HG03565 (cell line): ENCODE results near the gene PPM1M.
A peak's percentile ranks its signal among the peaks of the same experiment; 100 is the strongest.

Experiments used
- ATAC-seq: cut with Tn5 transposase; IDR thresholded peaks from one replicate; pipeline ENCODE4 v1.9.1; 2021; ENCODE audit warnings: mild to moderate bottlenecking, moderate library complexity; ENCODE audit not compliant: unreplicated experiment

Gene PPM1M

DNA sequence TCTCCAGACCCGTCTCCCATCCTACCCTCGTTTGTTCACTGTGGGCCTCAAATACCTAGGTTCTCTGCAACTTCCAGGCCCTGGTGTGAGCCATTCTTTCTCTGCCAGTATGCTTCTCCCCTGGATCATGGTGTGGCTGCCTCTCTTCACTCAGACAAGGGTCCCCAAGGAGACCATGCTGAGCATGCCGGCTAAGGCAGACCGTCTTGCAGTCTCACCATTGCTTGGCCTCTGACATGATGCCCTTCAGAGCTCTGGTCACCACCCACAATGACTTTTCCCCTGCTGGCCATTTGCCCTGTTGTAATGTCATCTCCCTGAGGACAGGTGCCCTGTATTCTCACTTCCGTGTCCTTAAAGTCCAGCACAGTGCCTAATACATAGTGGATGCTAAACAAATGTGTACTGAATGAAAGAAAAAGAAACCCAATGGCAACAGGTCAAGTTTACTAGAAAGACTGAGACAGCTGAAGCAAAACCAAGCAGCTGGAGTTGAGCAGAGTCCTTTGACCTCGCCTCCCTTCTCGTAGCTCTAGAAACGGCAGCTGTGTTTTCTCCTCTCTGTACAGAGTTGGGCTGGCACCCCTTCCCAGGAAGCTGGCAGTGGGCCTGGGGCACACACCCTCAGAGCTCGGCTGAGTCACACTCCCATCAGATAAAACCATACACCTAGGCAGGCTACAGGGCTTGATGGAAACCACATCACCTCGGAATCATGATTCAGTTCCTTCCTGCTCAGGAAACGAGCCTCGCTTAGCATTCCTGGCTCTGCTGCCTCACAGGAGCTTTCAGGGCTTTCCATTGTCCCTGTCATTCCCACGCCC, 28.8 kb upstream of the PPM1M start:
- no peak for ATAC-seq

DNA sequence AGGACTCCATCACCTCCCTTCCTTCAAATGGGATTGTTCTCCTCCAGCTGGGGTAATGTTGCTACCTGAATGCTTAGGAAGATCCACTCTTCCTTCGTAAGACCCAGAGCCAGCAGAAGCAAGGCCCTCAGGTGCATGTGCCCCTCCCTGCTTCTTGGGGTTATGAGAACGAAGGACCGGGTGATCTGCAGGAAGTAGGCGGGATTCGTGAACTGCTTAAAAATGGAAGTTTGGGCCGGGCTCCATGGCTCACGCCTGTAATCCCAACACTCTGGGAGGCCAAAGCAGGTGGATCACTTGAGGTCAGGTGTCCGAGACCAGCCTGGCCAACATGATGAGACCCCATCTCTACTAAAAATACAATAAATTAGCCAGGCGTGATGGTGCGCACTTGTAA, 28.2 kb upstream of the PPM1M start:
- no peak for ATAC-seq

DNA sequence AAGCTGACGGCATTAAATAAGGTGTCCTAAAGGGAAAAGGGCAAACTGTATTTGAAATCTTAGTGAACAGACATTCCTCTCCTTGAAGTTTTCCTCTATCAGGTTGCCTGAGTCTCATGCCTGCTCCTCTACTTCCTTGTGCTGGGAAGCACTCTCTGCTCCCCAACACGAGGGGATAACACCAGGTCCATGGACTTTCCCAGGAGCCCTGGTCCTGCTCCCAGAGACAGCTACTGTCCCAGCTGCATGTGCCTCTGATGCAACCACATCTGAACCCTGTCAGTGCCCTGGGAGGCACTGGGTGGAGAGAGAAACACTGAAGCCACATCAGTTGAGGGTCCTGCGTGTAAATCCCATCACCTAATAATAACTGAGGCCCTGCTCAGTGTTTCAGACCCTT, 27.5 kb upstream of the PPM1M start:
- ATAC-seq, result no peak

DNA sequence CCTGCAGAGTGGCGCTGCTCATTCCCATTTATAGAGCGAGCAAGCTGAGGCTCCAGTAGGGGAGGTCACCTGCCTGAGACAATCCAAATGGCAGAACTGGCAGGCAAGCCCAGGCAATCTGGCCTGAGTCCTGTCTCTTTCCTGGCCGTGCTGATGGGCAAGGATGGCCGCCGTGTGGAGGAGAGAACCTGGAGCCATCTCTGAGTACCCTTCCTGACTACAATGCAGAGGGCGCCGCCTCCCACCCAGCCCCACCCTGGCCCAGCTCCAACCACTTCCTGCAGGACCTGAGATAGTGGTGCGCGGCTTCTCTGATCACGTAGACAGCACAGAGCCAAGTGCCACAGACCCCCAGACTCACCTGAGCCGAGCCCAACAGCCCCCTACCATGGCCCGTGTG, 27.1 kb upstream of the PPM1M start:
- ATAC-seq, result no peak

DNA sequence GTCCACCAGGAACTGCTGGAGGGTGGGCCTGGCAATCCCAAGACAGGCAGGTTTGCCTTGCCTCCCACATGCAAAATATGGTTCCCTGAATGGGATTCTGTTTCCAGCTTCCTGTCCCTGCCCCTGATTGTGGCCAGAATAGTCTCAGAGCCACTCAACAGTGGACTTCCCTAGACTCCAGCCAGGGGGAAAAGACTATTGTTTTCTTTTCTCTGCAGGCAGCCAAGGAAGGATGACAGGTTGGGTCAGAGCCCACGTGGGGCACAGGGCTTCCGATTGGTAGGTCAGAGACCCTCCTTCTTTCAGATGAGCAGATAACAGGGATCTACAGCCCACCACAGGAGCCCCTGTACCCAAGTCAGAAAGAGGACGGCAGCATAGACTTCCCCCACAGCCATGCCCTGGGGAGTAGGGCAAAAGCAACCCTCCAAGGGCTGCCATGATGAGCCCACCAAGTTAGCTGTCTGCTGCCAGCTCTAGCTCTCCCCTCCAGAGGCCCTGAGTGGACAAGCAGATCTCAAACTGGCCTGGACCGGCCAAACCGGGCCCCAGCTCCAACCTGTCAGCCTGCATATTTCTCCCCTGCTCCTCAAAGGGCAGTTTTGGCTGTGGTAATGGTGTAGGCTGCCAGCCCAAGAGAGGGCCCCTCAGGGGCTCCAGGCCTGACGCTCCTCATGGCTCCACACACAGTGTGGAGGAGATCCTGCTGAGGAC, 26.5 kb upstream of the PPM1M start:
- ATAC-seq, result no peak

DNA sequence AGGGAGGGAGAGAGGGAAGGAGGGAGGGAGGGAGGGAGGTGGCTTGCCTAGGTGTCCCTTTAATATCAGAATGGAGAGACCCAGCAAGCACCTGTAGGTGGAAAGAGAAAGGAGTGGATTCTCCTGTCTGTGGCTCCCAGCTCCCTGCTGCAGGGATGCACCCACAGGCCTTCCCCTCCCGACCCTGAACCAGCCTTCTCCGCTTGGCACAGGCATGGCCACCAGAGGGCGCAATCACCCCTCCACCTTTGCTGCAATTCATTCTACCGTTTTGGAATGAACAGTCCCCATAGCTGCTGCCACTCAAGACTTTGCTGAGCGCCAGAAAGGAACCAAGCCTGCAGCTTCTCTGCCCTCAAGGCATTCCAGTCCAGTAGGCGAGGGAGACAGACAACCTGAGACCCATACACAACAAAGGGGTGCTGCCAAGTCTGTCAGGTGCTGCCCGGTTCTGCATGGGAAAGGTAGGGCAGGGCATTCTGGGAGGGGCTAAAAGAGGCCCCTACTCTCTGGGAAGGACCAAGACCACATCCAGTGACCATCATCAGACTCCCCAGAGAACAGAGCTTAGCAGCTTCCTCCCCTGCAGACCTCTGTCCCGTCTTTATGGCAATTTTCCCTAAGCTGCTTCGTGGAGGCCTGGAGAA, 25.1 kb upstream of the PPM1M start:
- peak; percentile 53 for ATAC-seq

DNA sequence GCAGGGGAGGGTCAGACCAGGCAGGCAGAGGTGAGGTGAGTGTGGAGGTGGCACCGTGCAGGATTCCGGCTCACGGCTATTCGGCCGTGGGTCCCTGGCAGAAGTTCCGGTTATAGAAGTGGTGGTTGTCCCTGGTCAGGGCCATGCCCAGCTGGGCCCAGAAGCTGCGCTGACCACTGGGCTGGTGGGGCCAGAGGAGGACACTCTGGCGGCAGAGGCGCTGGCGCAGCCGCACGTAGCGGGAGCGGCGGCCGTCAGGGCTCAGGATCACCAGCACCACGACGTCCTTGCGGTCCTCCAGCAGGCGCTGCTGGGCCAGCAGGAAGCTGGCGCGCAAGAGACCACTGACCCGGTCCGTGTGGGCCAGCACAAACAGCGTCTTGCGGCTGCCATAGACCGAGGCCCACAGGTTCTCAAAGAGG, 24.4 kb upstream of the PPM1M start:
- no peak for ATAC-seq

DNA sequence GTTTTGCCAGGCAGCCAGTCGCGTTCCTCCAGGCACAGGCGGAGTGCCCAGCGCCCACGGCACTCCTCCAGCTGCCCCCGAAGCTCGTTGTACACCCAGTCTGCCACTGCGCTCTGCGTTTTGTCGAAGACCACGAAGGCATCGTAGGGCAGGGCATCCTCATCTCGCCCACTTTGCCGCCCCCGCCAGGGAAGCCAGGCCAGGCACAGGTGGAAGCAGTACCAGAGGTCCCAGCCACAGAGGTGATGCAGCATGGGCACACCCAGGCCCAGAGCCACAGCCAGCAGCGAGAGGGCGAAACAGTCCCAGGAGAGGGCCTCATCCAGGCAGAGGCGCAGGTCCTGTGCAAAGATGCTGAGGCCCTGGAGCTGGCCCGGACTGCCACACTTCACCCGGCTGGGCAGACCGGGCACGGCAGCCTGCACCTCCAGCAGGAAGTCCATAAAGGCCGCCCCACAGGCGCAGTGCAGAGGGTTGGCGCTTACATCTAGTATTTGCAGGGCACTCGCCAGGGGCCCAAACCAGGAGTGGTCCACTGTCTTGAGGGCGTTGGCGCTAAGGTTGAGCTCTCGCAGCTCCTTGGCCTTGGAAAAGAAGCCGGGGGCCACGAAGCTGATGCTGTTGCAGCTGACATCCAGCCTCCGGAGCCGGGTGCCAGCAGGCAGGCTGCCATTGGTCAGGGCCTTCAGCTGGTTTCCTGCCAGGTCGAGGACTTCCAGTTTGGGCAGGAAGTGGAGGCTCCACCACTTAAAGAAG, 23.8 kb upstream of the PPM1M start:
- ATAC-seq, result no peak

DNA sequence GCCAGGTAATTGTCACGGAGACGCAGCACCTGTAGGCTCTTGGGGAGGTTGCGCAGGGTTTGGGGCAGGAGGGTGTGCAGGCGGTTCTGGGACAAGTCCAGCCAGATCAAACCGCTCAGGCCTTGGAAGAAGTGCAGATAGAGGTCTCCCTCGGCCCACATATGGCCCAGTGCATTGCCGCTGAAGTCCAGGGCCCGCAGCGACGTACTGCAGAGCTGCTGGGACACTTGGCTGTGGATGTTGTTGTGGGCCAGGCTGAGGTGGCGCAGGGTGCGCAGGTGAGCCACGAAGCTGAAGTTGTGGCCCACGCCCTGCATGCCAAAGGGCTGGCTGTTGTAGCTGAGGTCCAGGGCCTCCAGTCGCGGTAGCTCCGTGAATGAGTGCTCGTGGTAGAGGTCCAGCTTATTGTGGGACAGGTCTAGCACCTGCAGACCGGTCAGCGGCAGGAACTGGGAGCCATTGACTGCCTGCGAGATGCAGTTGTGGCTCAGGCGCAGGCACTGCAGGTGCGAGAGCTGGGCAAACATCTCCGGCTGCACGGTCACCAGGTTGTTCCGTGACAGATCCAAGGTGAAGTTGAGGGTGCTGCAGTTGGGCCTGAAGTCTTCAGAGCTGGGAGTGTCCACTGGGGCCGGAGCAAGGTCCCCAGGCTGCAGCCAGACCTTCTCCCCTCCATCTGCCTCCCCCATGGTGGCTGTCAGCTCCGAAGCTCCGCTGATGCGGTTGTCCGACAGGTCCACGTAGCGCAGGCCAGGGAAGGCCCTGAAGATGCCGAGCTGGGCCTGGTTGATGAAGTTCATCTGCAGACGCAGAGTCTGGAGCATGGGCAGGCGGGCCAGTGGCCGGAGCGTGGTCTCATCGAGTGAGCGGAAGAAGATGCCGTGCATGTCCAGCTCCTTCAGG, 23.0 kb upstream of the PPM1M start:
- no peak for ATAC-seq

DNA sequence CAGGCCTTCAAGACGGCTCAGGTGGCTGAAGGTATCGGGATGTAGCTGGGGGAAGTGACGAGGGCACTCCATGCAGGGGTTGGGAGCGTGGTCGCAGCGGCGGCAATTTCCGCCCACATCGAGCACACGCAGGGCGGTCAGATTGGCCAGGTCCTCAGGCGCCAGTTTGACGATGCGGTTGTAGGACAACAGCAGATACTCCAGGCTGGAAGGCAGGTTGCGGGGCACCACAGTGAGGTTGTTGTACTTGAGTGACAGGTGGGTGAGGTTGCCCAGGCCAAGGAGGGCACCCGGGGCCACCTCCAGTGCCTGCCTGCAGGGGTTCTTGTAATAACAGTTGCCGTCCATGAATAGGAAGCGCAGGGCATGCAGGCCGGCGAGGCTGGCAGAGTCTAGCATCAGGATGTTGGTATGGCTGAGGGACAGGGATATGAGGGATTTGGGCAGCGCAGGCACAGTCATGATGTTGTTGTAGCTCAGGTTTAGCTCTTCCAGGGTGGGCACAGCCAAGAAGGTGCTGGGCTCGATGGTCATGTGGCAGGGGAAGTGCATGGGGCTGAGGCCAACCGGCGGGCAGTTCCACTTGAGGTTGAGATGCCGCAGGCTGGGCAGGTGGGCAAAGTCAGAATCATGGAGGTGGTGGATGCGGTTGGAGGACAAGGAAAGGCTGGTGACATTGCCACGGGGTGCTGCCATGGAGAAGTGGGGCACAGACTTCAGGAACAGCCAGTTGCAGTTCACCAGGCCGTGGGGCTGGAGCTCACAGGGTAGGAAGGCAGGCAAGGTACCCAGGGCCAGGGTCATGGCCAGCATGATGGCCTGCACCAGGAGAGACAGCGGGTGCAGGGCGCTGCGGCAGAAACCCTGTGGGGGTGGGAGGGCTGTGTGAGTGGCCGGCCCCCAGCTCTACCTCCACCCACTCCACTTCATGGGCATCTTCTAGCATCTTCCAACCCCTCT, 21.8 kb upstream of the PPM1M start:
- no peak for ATAC-seq

DNA sequence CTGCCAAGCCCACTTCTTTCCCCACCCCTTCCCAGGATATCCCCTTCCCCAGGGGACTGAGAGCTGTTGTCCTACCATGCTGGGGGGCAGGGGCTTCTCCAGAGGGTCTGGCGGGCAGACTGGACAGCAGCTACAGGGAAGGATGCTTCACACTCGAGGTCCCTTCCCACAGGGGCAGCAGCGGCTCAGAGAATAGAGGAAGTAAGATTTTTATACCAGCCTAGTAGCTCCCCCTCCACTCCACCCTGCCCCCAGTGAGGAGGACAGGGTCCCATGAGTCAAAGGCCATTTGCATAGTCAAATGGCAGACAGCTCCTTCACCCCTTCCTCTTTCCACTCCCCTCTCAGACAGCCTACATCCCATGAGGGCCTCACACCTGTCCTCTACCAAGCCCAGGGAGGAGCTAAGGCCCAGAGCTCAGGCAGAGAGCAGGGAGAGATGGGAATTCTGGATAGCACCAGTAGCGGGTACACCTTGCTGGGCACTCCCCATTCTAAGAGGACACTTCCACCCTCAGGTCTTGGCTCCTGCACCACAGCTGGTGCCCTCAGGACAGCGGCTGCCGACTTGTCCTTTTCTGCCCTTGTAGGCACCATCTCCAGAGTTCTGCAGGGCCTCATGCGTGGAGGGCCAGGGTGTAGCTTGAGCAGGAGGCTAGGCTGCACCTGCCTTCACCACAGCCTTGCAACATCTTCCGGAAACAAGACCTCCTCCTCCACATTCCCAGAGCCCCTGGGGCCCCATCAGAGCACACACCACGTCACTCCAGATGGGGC, 19.9 kb upstream of the PPM1M start, which contains the start of gene TLR9:
TSS of gene TLR9 (minus strand) at position 194 of the 777 bp plus-strand sequence. CDS start at position 78, 116 bp downstream.
- ATAC-seq, result peak; percentile 85

DNA sequence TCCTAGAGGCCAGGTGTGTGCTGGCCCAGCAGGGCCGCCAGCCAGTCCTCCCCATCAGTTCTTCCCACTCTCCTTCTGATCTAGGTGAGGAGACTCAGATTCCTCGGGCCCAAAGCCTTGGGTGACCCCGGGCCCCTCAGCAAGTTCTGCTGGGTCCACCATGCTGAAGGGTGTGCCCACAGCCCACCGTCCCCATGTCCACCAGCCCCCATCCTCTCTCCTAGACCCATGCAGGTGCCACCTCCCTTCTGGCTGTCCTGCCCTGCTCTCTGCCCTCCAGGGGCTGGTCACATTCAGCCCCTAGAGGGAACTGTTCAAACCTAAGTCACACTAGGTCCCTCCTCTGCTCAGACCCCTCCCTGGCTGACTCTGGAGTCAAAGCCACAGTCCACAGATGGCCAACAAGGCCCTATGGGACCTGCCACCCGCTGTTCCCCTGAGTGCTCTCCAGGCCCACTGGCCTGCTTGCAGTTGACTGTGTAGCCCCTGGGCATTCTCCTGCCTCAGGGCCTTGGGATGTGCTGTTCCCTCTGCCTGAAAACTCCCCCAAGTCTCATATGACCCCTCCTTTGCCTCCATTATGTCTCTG, 19.2 kb upstream of the PPM1M start:
- ATAC-seq, result no peak

DNA sequence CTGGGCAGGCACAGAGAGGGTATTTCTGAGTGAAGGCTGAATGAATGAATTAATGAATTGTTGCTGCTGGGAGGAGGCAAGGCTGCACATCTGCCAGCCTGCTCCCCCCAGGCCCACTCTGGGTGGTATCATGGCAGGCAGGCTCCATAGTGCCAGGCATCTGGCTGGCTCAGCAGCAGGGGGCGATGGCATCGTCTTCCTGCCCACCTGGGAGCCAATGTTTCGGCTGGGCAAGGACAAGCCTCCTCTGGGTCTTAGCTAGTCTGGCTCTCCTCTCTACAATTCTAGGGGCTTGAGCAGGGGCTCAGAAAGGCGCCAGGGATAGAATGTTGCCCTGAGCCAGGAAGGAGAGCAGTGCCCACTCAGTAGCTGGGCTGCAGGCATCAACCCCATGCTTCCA, 18.4 kb upstream of the PPM1M start:
- ATAC-seq, result no peak

DNA sequence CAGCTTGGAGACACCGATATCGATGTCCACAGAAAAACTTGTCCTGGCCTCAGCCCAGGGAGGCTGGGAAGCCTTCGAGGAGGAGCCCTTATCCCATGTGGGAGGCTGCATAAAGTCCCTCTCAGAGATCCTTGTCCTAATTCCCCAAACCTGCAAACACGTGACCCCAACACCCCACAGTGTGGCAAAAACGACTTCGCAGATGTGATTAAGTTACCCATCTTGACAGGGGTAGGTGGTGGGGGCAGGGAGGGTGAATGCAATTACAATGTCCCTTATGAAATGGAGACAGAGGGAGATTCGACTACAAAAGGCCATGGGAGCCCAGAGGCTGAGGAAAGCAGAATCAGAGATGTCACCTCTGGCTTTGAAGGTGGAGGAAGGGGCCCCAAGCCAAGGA, 17.8 kb upstream of the PPM1M start:
- ATAC-seq, result no peak

DNA sequence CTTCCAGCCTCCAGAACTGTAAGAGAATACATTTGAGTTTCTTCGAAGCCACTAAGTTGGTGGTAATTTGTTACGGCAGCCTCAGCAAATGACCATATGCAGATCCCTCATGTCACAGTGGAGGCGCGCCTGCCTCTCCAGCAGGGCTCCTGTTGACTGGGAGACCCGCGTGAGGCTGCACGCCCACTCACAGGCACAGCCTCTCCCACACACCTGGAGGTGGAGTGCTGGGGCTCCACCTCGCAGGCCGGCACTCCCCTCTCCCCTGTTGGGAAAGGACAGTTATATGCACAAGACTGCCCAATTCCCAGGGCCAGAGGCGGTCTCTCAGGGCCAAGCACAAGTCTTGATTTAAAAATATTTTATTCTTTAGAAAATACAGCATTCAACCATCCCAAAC, 17.3 kb upstream of the PPM1M start:
- ATAC-seq, result no peak

DNA sequence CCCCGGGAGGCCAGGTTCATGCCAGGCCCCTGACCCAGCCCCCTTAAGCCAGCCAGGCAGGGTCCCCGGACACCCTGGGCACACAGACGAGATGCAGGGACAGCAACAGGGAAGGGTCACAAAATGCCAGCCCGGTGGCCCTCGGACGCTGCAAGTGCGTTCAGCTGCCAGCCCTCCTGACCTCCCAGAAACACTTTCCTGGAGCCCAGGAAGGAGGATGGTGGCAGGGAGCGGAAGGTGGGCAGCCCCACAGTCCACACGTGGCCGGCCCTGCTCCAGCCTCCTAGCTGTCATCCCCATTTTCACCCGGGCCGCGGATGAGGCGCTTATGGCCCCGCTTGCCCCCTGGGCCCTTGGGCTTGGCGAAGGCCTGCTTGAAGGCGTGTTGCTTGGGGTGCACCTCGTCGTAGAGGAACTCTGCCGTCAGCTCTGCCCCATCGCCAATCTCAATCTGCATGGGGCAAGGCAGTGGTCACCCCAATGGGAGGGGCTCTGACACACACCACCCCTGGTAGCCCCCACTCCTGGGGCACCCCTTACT, 16.7 kb upstream of the PPM1M start:
- no peak for ATAC-seq

DNA sequence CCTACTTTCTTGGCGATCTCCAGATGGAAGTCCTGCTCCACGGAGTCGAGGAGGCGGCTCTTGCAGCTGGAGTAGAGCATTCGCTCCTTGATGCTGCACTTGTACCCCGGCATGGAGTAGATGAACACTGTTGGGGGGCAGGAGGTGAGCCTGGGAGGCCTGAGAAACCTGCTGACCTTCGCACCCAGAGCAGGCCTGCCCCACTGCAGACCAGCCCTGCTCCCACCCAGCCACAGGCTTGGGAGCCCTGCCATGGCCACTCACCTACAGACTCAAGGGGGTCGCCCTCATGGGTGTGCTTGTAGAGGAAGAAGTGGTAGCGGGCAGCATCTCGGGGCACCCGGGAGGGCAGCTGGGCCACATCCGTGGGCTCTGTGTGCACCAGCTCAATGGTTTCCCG, 15.9 kb upstream of the PPM1M start:
- no peak for ATAC-seq

DNA sequence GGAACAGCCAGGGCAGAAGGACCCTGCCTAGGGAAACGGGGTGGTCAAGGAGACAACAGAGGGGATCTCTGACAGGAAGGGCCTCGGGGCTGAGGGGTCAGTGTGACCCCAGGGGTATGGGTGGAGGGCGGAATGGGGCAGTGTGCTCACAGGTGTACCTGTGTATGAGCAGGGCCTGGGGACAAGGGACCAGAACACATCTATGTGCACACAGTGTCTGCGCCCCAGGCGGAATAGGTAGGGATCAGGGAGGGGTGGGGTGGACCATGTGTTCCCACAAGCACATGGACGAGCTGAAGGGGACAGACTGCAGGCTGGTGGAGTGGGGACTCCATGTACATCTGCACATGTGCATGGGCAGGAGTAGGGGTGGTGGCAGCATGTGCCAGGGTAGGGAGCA, 15.1 kb upstream of the PPM1M start:
- no peak for ATAC-seq
